HCT116 (cell line): ENCODE measurements around the gene STRN. TPM values are rescaled to one million over a fixed set of nuclear protein-coding genes. Genes with fewer than 3 reads are reported as not detected.

Experiments used
- ATAC-seq: fragments of 200-7000 bp; cut with Tn5 transposase; 2 replicates; pipeline ENCODE4 v1.9.1; 2020; ENCODE audit warnings: mild to moderate bottlenecking, moderate library complexity
- BruUV-seq: library from RNA; stranded (reverse); fragments of 400-500 nt; replicated peaks from 2 replicates; lab custom pipeline; 2021; lab: Mats Ljungman, UMichigan
- CTCF ChIA-PET: fragments of 300-600 bp; sonication (Branson Sonifier 250); formaldehyde crosslinking; loops from one replicate; lab custom pipeline; 2021; ENCODE audit warnings: antibody characterized with exemption; lab: Charles Lee
- POLR2A ChIA-PET: fragments of 300-600, 350-600 bp; sonication (Branson Sonifier 250); formaldehyde crosslinking; loops from one replicate; lab custom pipeline; 2021; ENCODE audit warnings: antibody characterized with exemption; lab: Charles Lee
- RAD21 ChIA-PET, 2 experiments: fragments of 300-600 bp; sonication (Branson Sonifier 250); formaldehyde crosslinking; loops; one replicate each; lab custom pipeline; 2023; ENCODE audit warnings: low total read pairs in 2 of 2; ENCODE audit not compliant: uncharacterized antibody in 2 of 2, unreplicated experiment in 2 of 2, low non-redundant PET in 1 of 2; lab: Charles Lee
- DNase-seq: peaks from one replicate; pipeline ENCODE4 v3.0.0-alpha.2; 2010; ENCODE audit warnings: low read depth, low spot score
- H2AFZ ChIP-seq: fragments of 200-600 bp; shearing (Covaris generic), sonication (generic); 2 replicates; pipeline ENCODE4 v1.6.1; 2017; ENCODE audit warnings: low read depth, mixed run types, mixed read lengths, antibody characterized with exemption, low read length; ENCODE audit not compliant: poor library complexity, severe bottlenecking
- H3K27ac ChIP-seq: 2 replicates; pipeline ENCODE4 v1.5.1; 2012; ENCODE audit warnings: low read depth, low read length
- H3K27me3 ChIP-seq: fragments of 200-600 bp; sonication (generic); 2 replicates; pipeline ENCODE4 v1.6.1; 2016; ENCODE audit warnings: mixed run types, low read length, mixed read lengths; ENCODE audit not compliant: insufficient read depth
- H3K36me3 ChIP-seq, 2 experiments: fragments of 200-500 bp in 1 of 2; fragments of 200-600 bp in 1 of 2; sonication (Bioruptor generic) in 1 of 2; sonication (generic) in 1 of 2; 2 replicates each; pipeline versions ENCODE4 v1.5.1 to v1.6.1; 2014 to 2016; ENCODE audit warnings: low read length in 2 of 2, inconsistent platforms in 1 of 2, mixed read lengths in 1 of 2, mixed run types in 1 of 2; ENCODE audit not compliant: insufficient read depth in 2 of 2, control insufficient read depth in 1 of 2
- H3K4me1 ChIP-seq, 2 experiments: fragments of 200-600 bp in 1 of 2; sonication (generic) in 1 of 2; 2 replicates each; pipeline versions ENCODE4 v1.5.1 to v1.6.1; 2012 to 2017; ENCODE audit warnings: low read length in 2 of 2, inconsistent platforms in 1 of 2, mild to moderate bottlenecking in 1 of 2, mixed read lengths in 1 of 2, mixed run types in 1 of 2, moderate library complexity in 1 of 2; ENCODE audit not compliant: insufficient read depth in 2 of 2, control insufficient read depth in 1 of 2
- H3K4me2 ChIP-seq: fragments of 200-600 bp; sonication (generic); 2 replicates; pipeline ENCODE4 v1.6.1; 2017; ENCODE audit warnings: mixed run types, low read length, mixed read lengths
- H3K4me3 ChIP-seq, 2 experiments: fragments of 200-600 bp in 1 of 2; sonication (generic) in 1 of 2; replicated peaks in 1 of 2; 2 replicates each; pipeline ENCODE4 v1.5.1; 2011 to 2016; ENCODE audit warnings: low read length in 2 of 2, control low read depth in 1 of 2, low read depth in 1 of 2, mild to moderate bottlenecking in 1 of 2, mixed read lengths in 1 of 2, mixed run types in 1 of 2
- H3K79me2 ChIP-seq: fragments of 200-600 bp; sonication (generic); 2 replicates; pipeline ENCODE4 v1.6.1; 2017; ENCODE audit warnings: mild to moderate bottlenecking, mixed run types, low read length, moderate library complexity, mixed read lengths; ENCODE audit not compliant: insufficient read depth
- H3K9ac ChIP-seq: fragments of 200-600 bp; sonication (generic); 2 replicates; pipeline ENCODE4 v1.6.1; 2016; ENCODE audit warnings: low read length, mixed read lengths
- H3K9me2 ChIP-seq: fragments of 200-600 bp; sonication (generic), shearing (Covaris generic); 2 replicates; pipeline ENCODE4 v1.6.1; 2017; ENCODE audit warnings: mixed run types, mild to moderate bottlenecking, moderate library complexity; ENCODE audit not compliant: insufficient read depth
- H3K9me3 ChIP-seq, 2 experiments: fragments of 200-500 bp in 1 of 2; fragments of 200-600 bp in 1 of 2; sonication (Bioruptor generic) in 1 of 2; sonication (generic) in 1 of 2; 2 replicates each; pipeline ENCODE4 v1.6.1; 2014 to 2017; ENCODE audit warnings: low read length in 2 of 2, mixed read lengths in 2 of 2, inconsistent platforms in 1 of 2, low read depth in 1 of 2, mild to moderate bottlenecking in 1 of 2, mixed run types in 1 of 2, moderate library complexity in 1 of 2; ENCODE audit not compliant: control insufficient read depth in 1 of 2, insufficient read depth in 1 of 2
- H4K20me1 ChIP-seq: fragments of 200-600 bp; sonication (generic), shearing (Covaris generic); 2 replicates; pipeline ENCODE4 v1.6.1; 2017; ENCODE audit warnings: mixed run types, mild to moderate bottlenecking, moderate library complexity; ENCODE audit not compliant: insufficient read depth
- ATF3 ChIP-seq: IDR thresholded peaks from 2 replicates; pipeline ENCODE4 v1.6.1; 2012
- CEBPB ChIP-seq: IDR thresholded peaks from 2 replicates; pipeline ENCODE4 v1.6.1; 2012; ENCODE audit warnings: low read depth
- CTCF ChIP-seq, 3 experiments: fragments of 200-600 bp in 1 of 3; sonication (generic) in 1 of 3; IDR thresholded peaks in 2 of 3; conservative IDR thresholded peaks in 1 of 3; 2 replicates each; pipeline ENCODE4 v1.5.1; 2012 to 2017; ENCODE audit warnings: low read depth in 2 of 3, low read length in 2 of 3, antibody characterized with exemption in 1 of 3, borderline replicate concordance in 1 of 3, control low read depth in 1 of 3, mild to moderate bottlenecking in 1 of 3, mixed read lengths in 1 of 3, mixed run types in 1 of 3, moderate library complexity in 1 of 3; ENCODE audit not compliant: insufficient read depth in 1 of 3
- ELF1 ChIP-seq: IDR thresholded peaks from 2 replicates; pipeline ENCODE4 v1.6.1; 2012; ENCODE audit warnings: low read depth, borderline replicate concordance
- EZH2 ChIP-seq: fragments of 200-600 bp; sonication (generic); IDR thresholded peaks from 2 replicates; pipeline ENCODE4 v1.6.1; 2017; ENCODE audit warnings: antibody characterized with exemption, mixed run types
- FOSL1 ChIP-seq: IDR thresholded peaks from 2 replicates; pipeline ENCODE4 v1.6.1; 2012; ENCODE audit warnings: low read depth
- JUND ChIP-seq: IDR thresholded peaks from 2 replicates; pipeline ENCODE4 v1.6.1; 2012
- MAX ChIP-seq: IDR thresholded peaks from 2 replicates; pipeline ENCODE4 v1.6.1; 2012
- POLR2A ChIP-seq: IDR thresholded peaks from 2 replicates; pipeline ENCODE4 v1.7.0; 2011; ENCODE audit warnings: borderline replicate concordance; ENCODE audit not compliant: insufficient read depth, insufficient read length; ENCODE audit errors: extremely low read depth
- POLR2AphosphoS5 ChIP-seq: IDR thresholded peaks from 2 replicates; pipeline ENCODE4 v1.6.1; 2011; ENCODE audit warnings: mild to moderate bottlenecking, low read depth, low read length, moderate library complexity
- RAD21 ChIP-seq: IDR thresholded peaks from 2 replicates; pipeline ENCODE4 v1.6.1; 2012; ENCODE audit warnings: low read depth, mild to moderate bottlenecking
- SIN3A ChIP-seq: IDR thresholded peaks from 2 replicates; pipeline ENCODE4 v1.6.1; 2012; ENCODE audit warnings: low read depth
- SRF ChIP-seq: IDR thresholded peaks from 2 replicates; pipeline ENCODE4 v1.6.1; 2012; ENCODE audit warnings: low read depth
- TCF7L2 ChIP-seq: IDR thresholded peaks from 2 replicates; pipeline ENCODE4 v1.7.0; 2011; ENCODE audit warnings: borderline replicate concordance, inconsistent platforms; ENCODE audit not compliant: insufficient read depth, insufficient read length; ENCODE audit errors: extremely low read depth
- YY1 ChIP-seq: IDR thresholded peaks from 2 replicates; pipeline ENCODE4 v1.6.1; 2011; ENCODE audit warnings: low read length, low read depth, moderate library complexity, mild to moderate bottlenecking; ENCODE audit not compliant: insufficient replicate concordance; ENCODE audit errors: extremely low read depth
- ZBTB33 ChIP-seq: IDR thresholded peaks from 2 replicates; pipeline ENCODE4 v1.6.1; 2011; ENCODE audit warnings: mild to moderate bottlenecking, low read length, moderate library complexity; ENCODE audit not compliant: insufficient replicate concordance; ENCODE audit errors: extremely low read depth
- ZFX ChIP-seq: fragments of 450-650 bp; IDR thresholded peaks from 2 replicates; pipeline ENCODE4 v1.6.1; 2017
- intact Hi-C: fragments of 100-400 bp; cut with micrococcal nuclease; formaldehyde crosslinking; loops from 2 replicates; pipeline ENCODE4 v1.10.0; 2022
- total RNA-seq: library from RNA; stranded (reverse); gene quantifications from one replicate; pipeline ENCODE4 v1.2.1, GENCODE V29; 2021; ENCODE audit not compliant: unreplicated experiment

STRN gene
- total RNA-seq, 1 experiment from 2014 or later: 26.4 TPM

GRCh38 chr2:36849265-36849664 lies 117.1 kb downstream of the STRN start (continued):
- TF ChIP-seq EZH2 (no peak), POLR2A (no peak), POLR2AphosphoS5 (no peak), CEBPB (no peak), TCF7L2 (no peak), CTCF (IDR thresholded peaks at IDR 0.05 in 2 of 3, conservative IDR thresholded peaks at IDR 0.05 in 1 of 3; ENCODE audit: borderline replicate concordance in 1 of 3, insufficient read depth in 1 of 3, low read depth in 2 of 3, low read length in 2 of 3) (no peak), ZFX (no peak)

- DNase-seq: no peak
- Histone ChIP-seq H3K4me1 (no peaks in the 10 kb centered on the region), H3K27me3 (no peaks in the 10 kb centered on the region), H3K79me2 (no peaks in the 10 kb centered on the region), H3K4me3 (no peak overlapping the region), H3K4me2 (no peak overlapping the region), H3K9me2 (no peaks in the 10 kb centered on the region), H3K36me3 (no peaks in the 10 kb centered on the region; a peak in 1 of 4 replicates), H3K9me3 (no peaks in the 10 kb centered on the region), H2AFZ (no peak overlapping the region), H4K20me1 (no peaks in the 10 kb centered on the region), H3K9ac (no peak overlapping the region), H3K27ac (no peak overlapping the region)
- POLR2A ChIA-PET: no interaction called here
- BruUV-seq: no TSS peak
- no peak for TF ChIP-seq FOSL1
- no peak for TF ChIP-seq YY1
- TF ChIP-seq POLR2AphosphoS5: no peak
- TF ChIP-seq POLR2A: no peak
- no peak for TF ChIP-seq ATF3
- TF ChIP-seq ZFX: no peak
- TF ChIP-seq SRF: no peak
- TF ChIP-seq SIN3A: no peak
- no peak for TF ChIP-seq ELF1
- no peak for TF ChIP-seq RAD21
- TF ChIP-seq CTCF (IDR thresholded peaks at IDR 0.05 in 2 of 3, conservative IDR thresholded peaks at IDR 0.05 in 1 of 3; ENCODE audit: borderline replicate concordance in 1 of 3, insufficient read depth in 1 of 3, low read depth in 2 of 3, low read length in 2 of 3): no peak
- no peak for TF ChIP-seq MAX
- no peak for TF ChIP-seq ZBTB33
- TF ChIP-seq JUND: no peak
- ATAC-seq: no peak
- intact Hi-C loops: no loop called here
- RAD21 ChIA-PET: no interaction called here
- CTCF ChIA-PET: no interaction called here
Measured at GRCh38 chr2:36843838-36844237, 122.5 kb downstream of the STRN start.
